Stimulated activated CD8-positive, alpha-beta memory T cell treated with anti-CD3 and anti-CD28 coated beads, Interleukin-4, amount 100 ng/mL, for 24 hours (primary cell): ENCODE measurements around the gene ZNF302.
"Not testable (repeated sequence)": the region's sequence is repeated elsewhere in the genome, so short reads cannot be mapped to it uniquely, and the experiment has no call there.

ENCODE experiments used
- DNase-seq: peaks from one replicate; pipeline ENCODE4 v3.0.0-alpha.2; 2020; ENCODE audit warnings: low read depth

ZNF302 gene

DNA sequence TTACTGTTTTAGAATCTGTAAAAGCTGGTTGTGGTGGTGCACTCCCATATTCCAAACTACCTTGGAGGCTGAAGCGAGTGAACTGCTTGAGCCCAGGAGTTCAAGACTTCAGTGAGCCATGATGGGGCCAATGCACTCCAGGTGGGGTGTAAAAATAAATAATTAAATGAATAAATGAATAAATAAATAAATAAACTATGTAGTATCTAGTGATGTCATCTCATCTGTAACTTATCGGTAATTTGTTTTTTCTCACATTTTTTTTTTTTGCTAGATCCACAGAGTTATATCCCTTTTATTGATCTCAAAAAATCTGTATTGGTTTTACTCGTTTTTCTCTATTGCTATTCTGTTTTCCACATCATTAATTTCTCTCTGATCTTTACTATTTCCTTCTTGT lies 5.5 kb upstream of the ZNF302 start:
- DNase-seq, result no peak

DNA sequence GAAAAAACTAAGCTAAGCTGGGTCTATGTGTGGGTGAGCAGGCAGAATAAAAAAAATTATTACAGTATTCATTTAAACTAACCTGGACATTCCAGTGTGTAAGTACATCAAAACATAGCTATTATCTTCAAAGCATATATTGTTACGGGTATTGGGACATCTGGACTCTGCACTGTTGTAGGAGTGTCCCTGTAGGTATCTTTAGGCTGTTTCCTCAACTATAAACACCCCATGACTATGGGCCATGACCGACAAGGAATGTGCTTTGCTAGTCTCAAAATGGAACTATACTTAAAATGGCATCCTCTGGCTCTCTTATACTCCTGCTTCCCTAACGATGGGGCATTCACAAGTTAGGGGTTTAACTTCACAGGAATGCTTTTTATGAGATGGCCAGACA lies 3.9 kb upstream of the ZNF302 start:
- no peak for DNase-seq

DNA sequence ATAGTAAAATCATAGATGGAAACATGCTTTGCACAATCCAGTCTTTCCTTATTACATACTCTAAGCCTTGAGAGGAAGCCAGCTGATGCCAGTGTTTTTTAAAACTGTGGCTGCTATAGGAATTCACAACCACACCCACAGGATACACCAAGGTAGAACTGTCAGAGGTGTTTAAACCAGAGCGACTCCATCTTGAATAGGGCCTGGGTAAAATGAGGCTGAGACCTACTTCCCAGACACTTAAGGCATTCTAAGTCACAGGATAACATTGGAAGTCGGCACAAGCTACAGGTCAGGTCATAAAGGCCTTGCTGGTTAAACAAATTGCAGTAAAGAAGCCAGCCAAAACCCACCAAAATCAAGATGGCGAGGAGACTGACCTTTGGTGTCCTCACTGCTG lies 2.2 kb upstream of the ZNF302 start:
- DNase-seq, result no peak

DNA sequence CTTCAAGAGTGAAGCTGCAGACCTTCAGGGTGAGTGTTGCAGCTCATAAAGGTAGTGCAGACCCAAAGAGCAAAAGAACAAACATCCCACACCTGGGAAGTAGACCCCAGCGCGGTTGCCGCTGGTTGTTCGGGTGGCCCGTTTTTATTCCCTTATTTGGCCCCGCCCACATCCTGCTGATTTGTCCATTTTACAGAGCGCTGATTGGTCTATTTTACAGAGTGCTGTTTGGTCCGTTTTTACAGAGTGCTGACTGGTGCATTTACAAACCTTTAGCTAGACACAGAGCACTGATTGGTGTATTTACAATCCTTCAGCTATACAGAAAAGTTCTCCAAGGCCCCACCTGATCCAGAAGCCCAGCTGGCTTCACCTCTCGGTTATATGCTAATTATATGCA lies 1.6 kb upstream of the ZNF302 start:
- DNase-seq, result no peak

DNA sequence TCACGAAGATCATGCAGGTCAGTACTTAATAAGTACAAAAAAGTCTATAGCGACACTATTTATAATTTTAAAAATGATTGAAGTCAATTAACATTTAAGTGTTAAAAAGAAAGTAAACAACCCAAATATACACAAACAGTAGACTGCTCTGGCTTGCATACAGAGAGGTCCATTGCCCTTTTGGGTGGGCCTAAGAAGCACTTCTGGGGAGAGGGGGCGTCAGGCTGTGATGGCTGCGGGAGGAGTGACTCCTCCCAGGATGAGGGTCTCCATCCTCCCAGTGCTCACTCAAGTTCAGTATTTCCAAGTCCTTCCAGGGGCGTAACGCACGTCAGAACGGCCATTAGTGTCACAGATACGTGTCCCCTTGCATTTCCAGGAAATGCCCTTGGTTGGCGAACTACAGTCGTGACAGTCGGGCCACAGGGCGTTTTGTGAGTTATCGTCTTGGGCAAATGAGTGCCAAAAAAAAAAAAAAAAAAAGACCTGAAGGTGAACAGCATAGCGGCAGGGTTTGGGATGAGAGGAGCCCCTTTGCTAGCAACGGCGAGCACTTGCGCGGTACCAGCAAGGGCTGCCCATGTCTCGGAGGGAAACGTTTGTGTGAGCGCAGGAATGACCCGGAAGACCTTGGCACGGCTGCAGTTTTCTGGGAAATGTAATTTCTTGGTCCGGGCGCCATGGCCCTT lies 637 bp upstream of the ZNF302 start, which contains the start of gene SCGB2B2:
Gene SCGB2B2 (minus strand): TSS at position 463 of the 689 bp plus-strand sequence. CDS start 82,596 bp downstream, outside the sequence.
- DNase-seq, result no peak

DNA sequence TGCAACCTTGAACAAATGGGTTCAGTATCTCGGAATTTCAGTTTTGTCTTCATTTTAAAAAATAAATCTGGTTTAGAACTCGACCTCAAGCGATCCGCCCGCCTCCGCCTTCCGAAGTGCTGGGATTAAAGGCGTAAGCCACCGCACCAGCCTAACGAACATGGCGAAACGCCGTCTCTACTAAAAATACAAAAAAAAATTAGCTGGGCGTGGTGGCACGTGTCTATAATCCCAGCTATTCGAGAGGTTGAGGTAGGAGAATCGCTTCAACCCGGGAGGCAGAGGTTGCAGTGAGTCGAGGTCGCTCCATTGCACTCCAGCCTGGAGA lies 571 bp downstream of the ZNF302 start:
- no peak for DNase-seq

DNA sequence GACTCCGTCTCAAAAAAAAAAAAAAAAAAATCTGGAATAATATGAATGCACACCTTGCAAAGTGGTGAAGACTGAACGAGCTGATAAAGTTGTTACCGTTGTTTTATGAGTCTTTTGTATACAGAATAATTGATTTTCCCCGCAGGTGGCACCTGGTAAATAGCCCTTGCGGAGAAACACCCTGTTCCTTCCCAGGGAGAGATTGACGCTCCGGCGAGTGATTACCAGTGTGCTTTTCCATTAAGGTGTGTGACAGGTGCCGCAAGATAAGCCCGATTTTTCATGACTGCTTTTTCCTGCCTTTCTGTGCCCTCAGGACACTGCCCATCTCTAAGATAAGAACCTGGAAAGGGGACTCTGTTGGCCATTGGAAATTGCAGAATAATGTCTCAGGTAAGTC lies 943 bp downstream of the ZNF302 start:
- no peak for DNase-seq

DNA sequence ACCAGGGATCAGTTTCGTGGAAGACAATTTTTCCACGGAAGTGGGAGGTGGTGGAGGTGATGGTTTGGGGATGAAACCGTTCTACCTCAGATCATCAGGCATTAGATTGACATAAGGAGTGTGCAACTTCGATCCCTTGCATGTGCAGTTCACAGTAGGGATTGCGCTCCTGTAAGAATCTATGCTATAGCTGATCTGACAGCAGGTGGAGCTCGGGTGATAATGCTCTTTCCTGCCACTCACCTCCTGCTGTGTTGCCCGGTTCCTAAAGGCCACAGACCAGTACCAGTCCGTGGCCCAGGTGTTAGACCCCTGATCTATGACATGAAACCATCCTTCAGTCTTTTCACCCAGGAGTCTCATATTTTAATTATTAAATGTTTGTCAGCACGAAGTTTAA lies 4.0 kb downstream of the ZNF302 start:
- no peak for DNase-seq

DNA sequence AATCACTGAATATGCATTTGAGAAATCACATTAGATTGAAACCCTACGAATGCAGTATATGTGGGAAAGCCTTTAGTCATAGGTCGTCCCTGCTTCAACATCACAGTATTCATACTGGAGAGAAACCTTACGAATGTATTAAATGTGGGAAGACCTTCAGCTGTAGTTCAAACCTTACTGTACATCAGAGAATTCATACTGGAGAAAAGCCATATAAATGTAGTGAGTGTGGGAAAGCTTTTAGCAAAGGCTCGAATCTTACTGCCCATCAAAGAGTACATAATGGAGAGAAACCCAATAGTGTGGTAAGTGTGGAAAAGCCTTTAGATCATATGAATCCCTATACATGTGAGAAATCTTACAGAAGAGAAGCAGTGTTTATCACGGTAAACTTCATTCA lies 7.8 kb downstream of the ZNF302 start:
- DNase-seq, result not testable (repeated sequence)

DNA sequence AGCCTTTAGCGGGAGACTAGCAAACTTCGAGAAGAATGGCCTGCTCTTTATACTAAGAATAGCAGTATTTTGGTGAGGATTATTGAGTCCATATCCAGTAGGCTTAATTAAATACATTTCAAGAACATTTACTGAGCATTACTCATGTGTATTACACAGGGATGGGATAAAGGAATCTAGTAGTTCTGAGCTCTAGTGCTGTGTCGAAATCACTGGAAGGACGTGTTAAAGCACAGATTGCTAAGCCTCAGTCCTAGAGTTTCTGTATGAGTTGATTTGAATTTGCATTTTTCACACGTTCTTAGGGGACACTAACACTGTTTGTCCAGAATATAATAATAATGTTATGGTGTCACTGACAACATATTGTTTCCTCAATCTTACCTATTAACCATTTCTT lies 9.0 kb downstream of the ZNF302 start:
- DNase-seq, result no peak

DNA sequence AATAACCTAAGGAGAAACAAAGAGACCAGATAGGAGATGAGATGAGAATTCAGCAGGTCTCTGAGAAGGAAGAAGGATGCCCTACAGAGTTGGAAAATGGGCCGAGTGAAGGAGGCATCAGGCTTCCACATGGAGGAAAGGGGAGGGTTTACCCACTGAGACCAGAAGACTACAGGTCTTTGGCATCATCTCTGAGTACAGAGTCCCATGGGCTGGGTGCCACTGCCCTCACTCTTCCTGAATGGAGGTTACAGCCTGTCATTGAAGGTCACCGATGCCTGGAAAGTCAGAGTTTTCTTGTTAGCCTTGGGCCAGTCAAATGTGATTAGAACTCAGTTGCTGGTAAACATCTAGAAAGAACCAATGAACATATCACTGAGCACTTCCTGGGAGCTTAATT lies 9.9 kb downstream of the ZNF302 start:
- DNase-seq, result no peak

DNA sequence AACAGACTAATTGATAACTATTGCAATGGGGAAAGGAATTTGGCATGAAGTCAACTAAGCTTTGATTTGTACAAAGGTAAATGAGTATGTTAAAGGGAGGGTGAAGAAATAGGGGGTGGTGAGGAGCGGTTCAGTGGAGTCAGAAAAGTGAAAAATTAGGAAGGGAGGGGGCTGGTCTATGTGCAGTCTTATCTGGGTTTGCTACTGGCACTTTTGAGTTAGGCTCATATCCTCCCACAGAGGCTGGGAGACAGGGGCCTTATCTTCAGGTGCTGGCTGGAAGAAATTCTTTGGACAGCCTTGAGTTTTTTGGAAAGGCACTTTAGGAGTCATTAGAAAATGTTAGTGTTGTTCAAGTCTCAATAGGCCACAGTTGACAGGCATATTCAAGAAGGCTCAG lies 11.1 kb downstream of the ZNF302 start:
- no peak for DNase-seq

DNA sequence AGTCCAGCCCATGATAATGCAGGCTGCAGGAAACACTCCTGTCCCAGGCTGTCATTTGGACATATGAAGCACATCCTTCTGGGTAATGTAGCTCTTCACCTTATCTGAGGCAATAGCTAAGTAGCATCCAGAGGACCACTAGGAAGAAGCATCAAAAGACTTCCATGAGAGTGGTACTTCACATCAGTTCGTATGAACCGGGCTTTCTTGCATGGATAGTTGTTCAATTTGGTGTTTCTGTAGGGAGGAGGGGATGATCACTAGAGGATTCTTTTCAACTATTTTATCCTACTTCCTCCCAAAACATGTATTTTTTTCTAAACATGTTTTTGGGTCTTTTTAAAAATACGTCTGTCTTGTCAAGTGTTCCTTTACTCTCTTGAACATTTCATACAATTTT lies 12.9 kb downstream of the ZNF302 start:
- no peak for DNase-seq

DNA sequence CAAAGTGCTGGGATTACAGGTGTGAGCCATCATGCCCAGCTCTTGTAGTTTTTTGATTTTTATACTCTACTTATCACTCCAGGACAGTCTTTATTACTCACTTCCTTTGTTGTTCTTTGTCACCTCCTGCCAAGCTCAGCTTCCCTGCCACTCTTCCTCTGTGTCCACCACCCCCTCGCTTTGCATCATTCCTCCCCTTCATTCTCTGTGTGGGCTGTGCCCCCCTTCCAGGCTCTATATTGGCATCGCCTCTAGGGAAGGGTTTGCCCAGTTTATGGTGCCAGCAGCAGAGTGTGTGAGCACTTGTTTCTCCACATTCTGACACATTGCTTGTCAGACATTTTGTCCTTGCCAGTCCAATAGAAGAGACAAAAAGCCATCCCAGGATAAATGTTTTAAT lies 15.1 kb downstream of the ZNF302 start:
- no peak for DNase-seq

DNA sequence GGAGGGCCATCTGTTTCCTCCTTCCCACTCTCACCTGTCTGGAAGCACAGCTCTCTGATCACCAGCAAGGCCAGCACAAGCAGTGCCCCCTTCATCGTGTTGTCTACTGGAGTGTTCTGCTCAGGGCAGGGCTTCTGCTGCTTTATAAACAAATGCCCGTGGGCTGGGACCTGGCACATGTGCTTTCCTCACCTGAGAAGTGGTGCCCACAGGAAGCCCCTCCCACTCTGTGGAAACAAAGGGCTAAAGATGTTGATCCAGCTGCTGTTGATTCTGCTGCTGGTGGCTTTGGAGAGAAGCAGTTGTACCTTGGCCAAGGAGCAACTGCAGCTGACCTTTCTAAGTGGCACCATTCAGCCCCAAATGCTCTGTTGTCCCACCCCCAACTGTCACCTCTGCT lies 30.2 kb downstream of the ZNF302 start:
- no peak for DNase-seq

DNA sequence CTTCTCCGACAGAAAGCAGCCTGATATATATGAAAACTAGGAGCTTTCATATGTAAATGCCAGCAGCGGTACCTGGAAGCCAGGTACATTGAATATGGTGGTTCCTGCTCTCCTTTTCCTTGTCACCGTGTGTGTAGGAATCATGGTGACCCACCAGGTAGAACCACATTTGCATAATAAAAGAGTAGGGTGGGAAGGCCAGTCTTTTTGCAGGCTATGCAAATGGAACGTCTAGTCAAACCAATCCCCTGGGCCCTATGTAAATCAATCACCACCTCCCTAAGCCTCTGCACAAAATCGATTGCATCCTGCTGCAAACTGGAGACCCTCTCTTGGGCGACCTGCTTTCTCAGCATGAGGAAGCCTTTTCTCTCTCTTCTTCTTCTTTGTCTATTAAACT lies 34.4 kb downstream of the ZNF302 start:
- DNase-seq, result no peak

DNA sequence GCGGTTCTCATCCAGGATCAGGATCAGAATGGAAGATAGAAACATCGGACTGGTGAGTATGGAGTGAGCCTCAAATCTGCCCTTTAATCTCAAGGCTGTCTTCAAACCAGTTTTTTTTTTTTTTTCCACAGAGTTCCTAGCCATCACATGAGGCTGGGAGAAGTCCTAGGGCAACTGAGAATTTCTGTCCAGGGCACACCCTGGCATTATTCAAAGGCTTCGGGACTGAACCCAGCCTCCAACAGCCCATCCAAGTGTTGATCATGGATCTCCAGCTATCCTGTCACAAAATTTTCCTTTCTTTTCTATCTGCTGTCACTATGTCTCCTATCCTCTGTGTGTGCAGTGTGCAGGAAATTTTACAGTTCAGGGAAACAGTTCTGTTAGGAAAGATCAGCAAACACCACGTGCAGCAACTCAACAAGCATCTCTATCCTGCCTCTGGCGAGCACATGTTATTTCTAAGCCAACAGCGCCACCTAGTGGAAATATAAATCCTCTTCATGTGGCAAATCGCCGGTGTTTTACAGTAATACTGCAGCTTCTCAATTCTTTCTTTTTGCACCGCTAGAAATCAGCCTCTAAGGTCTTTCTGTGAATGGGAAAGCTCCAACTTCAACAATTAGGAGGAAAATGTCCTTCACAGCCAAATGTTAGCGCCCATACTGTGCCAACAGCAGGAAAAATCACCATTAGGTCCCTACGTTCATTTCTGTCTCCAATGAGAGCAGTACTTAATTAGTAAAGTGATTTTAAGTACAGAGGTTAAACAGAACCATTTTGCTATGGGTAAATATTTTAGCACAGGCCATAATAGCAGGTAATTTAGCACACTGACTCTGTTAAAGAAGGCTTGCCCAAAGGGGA lies 35.1 kb downstream of the ZNF302 start:
- no peak for DNase-seq

DNA sequence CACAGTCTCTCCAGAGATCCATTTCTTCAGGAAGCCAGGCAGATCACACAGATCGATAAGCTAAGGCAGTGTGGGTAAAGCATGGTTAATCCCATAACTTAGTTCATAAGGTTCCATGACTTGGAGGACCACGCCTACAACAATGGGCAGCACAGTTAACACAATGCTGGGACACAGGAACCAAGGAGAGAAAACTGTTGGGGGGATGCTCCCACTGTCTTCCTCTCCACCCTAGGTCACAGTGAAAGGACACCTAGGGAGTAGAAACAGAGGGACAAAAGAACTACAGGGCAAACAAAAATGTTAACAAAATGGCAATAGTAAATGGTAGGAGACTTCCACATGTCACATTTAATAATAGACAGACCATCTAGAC lies 35.8 kb downstream of the ZNF302 start:
- DNase-seq, result no peak

DNA sequence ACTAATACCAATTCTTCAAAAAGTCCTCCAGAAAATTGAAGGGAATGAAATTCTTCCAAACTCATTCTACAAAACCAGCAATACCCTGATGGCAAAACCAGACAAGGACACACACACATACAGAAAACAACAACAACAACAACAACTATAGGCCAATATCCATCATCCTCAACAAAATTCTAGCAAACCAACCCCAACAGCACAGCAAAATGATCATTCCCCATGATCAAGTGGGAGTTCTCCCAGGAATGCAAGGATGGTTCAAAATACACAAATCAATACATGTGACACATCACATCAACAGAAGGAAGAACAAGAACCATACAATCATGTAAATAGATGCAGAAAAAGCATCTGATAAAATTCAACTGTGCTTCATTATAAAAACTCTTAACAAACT lies 37.9 kb downstream of the ZNF302 start:
- DNase-seq, result no peak

DNA sequence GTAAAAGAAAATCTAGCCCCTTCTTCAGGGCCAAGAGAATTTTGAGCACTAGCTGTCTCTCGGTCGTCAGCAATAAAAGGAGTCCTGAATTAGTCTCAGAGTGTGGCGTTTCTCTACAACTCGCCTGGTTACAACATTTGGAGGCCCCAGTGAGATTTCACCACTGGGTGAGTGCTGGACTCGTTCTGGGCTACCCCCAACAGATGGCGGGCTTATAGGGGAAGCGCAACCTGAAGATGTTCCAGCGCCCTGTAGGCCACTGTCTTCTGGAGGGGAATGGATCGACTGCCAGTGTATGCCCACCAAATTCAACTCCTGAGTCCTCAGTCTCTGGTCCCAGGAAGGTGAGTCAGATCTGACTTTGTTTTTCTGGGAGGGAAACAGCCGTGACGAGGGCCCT lies 44.9 kb downstream of the ZNF302 start:
- DNase-seq, result no peak

DNA sequence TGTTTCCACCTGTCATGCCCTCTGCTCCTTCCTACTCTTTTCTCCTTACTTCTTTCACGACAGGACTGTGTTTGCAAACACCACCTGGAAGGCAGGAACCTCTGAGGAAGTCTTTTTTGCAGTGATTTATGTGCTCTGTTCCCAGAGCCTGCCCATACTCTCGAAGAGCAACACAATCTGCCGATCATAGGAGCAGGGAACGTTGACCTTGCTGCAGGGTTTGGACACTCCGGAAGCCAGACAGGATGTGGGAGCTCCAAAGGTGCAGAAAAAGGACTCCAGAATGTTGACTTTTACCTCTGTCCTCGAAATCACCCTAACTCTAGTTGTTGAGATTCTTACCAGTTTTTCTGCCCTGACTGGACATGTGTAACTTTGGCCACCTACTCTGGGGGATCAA lies 47.9 kb downstream of the ZNF302 start:
- DNase-seq, result no peak

DNA sequence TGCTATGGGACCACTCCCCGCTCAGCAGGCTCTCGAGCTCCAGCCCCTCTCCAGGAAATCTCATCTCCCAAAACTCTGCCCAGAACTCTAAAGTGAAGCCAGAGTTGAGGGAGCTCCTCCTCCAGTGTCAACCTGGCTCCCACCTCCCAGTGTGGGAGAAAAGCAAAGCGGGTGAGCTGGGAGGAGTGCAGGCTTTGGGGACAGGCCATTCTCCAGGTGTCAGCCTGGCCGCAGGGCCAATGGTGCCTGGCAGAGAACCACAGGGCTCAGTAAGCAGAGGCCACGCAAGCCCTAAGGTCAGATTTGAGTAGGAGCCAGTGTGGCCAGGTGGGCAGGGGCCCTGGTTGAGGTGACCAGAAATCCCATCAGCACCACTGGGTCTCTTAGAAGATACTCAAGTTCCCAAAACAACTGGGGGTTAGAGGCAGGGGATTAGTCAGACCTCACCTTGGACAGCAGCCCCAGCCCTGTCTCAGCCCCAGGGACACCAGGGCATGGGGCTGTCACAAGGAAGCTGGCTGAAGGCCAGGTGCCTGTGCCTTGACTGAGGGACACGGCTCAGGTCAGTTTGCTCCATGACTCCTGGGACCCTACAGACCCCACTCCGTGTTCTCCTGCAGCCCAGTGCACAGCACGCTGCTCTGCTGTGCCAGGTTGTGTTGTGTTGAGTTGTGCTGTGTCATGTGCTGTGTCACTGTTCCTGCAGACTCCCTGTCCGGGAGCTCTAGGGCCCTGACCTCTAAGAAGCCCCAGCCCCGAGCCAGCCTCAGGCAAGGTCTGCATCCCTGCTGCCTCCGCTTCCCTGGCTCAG lies 53.7 kb downstream of the ZNF302 start:
- DNase-seq, result no peak

DNA sequence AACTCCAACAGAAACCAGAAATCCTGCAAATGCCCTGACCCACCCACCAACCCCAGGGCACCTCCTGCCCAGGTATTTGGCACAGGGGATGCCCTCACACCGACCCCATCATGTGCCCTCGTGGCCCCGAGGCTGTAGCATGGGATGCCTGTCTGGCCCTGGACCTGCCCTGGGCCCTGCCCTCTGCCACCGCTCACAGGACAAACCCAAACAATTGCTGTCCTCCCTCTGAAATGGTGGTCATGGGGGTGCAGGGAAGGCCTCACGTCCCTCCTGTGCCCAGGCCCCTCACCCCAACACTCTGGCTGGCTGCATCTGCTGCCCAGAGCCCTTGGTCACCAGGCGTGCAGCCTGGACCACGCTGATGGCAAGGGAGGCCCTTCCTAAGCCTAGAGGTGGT lies 54.5 kb downstream of the ZNF302 start:
- DNase-seq, result no peak
